Measurements from ENCODE around the gene EIF1AD.

DNA sequence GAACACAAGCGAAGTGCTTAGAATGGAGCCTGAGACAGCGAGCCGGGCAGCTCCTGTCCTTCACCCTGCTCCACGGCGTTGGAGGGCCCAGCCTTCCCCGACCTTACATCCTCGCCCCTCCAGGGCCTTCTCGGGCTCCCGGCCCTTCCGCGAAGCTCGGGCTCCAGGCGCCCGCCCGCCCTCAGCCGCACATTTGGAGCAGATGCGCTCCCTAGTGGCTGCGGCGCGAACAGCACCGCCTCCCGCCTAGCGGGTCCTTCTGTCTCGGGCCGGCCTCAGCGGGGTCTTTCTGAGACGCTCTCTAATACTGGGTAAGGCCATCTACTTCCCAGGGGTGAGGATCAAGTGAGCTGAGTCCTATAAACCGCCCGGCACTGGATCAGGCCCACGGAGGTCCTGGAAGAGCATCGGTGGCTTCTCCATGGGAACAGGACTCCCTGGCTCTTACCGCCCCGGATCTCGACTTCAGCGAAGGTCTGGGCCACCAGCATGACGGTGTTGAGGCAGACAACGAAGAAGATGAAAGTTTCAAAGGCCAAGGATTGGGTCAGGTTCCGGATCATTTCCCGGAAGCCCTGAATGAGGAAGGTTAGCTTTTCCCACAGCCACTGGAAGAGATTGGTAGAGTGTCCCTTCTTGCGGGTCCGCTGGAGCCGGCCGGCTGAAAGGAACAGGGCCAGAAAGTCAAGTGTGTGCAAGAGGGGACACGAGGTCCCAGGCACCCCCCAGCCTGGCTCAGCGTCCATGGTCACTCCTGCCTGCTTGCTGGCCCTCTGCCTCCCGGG, 20.6 kb upstream of the EIF1AD start:
- TF ChIP-seq CTCF (IDR thresholded peaks at IDR 0.05) (peak; percentile 69 to 94 (median 82)), POLR2A (IDR thresholded peaks at IDR 0.05) (no peak)
